ENCODE data around the gene PRKG1.

The PRKG1 gene

DNA sequence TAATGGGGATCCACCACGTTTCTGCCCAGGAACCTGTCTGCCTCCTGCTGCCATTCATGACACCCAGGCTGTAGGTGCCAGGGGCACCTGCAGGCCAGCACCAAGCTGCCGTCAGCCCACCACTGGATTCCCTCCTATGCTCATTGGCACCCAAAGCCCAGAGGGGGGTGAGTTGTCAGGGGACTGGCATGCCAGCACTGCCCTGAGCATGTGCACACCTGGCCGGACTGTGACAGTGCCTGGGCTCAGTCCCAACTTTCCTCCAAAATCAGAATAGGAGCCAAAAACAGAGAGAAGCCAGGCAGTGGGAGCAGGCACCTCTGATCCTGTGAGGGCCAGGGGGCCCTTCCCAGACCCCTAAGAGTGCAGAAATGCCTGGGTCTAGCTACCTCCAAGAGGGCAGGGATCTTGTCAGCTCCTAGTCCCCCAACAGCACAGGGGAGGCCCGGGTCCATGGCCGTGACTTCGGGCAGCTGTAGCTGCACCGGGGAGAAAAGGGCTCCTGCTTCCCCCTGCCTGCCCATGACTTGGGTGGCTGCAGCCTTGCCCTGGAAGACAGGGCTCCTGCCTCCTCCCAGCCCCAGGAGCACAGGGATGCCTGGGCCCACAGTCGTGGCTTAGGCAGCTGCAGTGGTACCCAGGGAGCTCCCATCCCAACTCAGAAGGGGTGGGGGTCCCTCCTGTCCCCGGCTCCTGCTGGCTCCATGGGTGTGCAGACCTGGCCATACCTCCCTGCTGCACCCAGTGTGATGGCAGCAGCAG, 990.0 kb downstream of the PRKG1 start:
- TF ChIP-seq TCF12 (IDR thresholded peaks at IDR 0.05; ENCODE audit: low read depth) (no peak), TEAD4 (IDR thresholded peaks at IDR 0.05) (no peak), FOXM1 (IDR thresholded peaks at IDR 0.05; ENCODE audit: borderline replicate concordance, low read depth) (no peak), CEBPB (IDR thresholded peaks at IDR 0.05) (no peak), YY1 (IDR thresholded peaks at IDR 0.05; ENCODE audit: low read depth) (no peak), CREB1 (IDR thresholded peaks at IDR 0.05; ENCODE audit: low read depth) (no peak), TAF1 (IDR thresholded peaks at IDR 0.05; ENCODE audit: low read depth) (no peak), ZBTB7A (IDR thresholded peaks at IDR 0.05; ENCODE audit: low read depth) (no peak), NFIC (IDR thresholded peaks at IDR 0.05) (no peak)
- TF ChIP-seq, protein P1, sequence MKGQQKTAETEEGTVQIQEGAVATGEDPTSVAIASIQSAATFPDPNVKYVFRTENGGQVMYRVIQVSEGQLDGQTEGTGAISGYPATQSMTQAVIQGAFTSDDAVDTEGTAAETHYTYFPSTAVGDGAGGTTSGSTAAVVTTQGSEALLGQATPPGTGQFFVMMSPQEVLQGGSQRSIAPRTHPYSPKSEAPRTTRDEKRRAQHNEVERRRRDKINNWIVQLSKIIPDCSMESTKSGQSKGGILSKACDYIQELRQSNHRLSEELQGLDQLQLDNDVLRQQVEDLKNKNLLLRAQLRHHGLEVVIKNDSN (IDR thresholded peaks at IDR 0.05): no peak
- TF ChIP-seq, protein P2, sequence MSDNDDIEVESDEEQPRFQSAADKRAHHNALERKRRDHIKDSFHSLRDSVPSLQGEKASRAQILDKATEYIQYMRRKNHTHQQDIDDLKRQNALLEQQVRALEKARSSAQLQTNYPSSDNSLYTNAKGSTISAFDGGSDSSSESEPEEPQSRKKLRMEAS (IDR thresholded peaks at IDR 0.05): no peak

DNA sequence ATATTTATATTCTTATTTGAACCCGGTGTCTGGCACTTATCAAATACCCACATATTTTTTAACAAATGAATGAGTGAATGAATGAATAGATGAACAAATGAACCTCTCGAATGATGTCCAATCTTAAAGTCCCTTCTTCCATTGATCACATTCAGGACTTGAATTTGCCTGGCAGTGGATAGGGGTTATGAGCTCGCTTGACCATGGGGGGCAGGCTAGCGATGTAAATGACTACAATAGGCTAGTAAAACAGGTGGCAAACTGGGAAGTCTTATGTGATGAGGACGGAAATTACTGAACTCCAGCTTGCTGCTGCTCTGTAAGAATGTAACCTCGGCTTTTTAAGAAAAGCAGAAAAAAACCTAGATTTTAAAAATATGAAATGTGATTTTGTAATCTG, 992.1 kb downstream of the PRKG1 start:
- no peak for TF ChIP-seq NFIC (IDR thresholded peaks at IDR 0.05)
- no peak for TF ChIP-seq EGR1 (IDR thresholded peaks at IDR 0.05)
- no peak for TF ChIP-seq TAF1 (IDR thresholded peaks at IDR 0.05; ENCODE audit: low read depth)
- TF ChIP-seq CEBPB (IDR thresholded peaks at IDR 0.05): no peak
- no peak for TF ChIP-seq TEAD4 (IDR thresholded peaks at IDR 0.05)
- TF ChIP-seq RAD21 (IDR thresholded peaks at IDR 0.05; ENCODE audit: low read depth): no peak

DNA sequence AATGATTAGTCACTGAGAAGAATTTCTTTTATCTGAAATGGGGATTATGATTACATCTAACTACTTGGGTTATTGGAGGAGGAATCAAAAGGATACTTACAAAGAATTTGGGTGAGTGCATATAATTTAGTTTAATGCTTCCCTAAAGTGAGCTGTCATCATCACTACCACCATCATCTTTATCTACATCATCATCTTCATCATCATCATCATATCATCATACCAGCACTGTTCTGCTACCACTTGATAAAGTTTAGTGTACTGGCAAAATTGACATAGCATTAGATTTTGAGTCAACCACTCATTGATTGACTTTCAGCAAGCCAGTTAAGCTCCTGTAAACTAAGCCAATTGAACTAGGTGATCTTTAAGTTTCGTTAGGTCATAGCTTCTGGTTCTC, 994.2 kb downstream of the PRKG1 start:
- TF ChIP-seq NFIC (IDR thresholded peaks at IDR 0.05) (no peak), FOXM1 (IDR thresholded peaks at IDR 0.05; ENCODE audit: borderline replicate concordance, low read depth) (no peak), CREB1 (IDR thresholded peaks at IDR 0.05; ENCODE audit: low read depth) (no peak), CEBPB (IDR thresholded peaks at IDR 0.05) (no peak), RAD21 (IDR thresholded peaks at IDR 0.05; ENCODE audit: low read depth) (no peak), ZBTB7A (IDR thresholded peaks at IDR 0.05; ENCODE audit: low read depth) (no peak), EGR1 (IDR thresholded peaks at IDR 0.05) (no peak), TCF12 (IDR thresholded peaks at IDR 0.05; ENCODE audit: low read depth) (no peak), EP300 (IDR thresholded peaks at IDR 0.05; ENCODE audit: borderline replicate concordance) (no peak)
- TF ChIP-seq, protein P1 (IDR thresholded peaks at IDR 0.05): no peak

DNA sequence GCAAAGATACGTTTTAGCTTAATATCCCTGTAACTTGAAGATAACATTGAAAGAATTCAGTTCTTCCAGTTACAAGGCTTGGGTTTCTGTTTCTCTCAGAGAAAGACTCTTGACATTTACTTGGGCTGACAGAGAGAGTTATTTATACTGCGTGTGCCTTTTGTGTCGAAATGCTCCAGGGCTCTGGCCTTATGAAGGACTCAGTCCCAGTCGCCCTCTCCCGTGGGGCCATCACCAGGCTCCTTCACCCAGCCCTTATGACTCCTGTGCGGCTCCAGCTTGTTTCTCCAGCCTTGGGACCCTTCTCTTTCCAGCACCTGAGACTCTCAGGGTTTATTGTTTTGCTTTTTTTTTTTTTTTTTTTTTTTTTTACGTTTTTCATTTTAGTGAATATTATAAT, 997.5 kb downstream of the PRKG1 start:
- TF ChIP-seq TEAD4 (IDR thresholded peaks at IDR 0.05) (no peak), ZBTB7A (IDR thresholded peaks at IDR 0.05; ENCODE audit: low read depth) (no peak), YY1 (IDR thresholded peaks at IDR 0.05; ENCODE audit: low read depth) (no peak), FOXM1 (IDR thresholded peaks at IDR 0.05; ENCODE audit: borderline replicate concordance, low read depth) (no peak), TCF12 (IDR thresholded peaks at IDR 0.05; ENCODE audit: low read depth) (no peak), EP300 (IDR thresholded peaks at IDR 0.05; ENCODE audit: borderline replicate concordance) (no peak), RAD21 (IDR thresholded peaks at IDR 0.05; ENCODE audit: low read depth) (no peak), NFIC (IDR thresholded peaks at IDR 0.05) (no peak), CEBPB (IDR thresholded peaks at IDR 0.05) (no peak), TAF1 (IDR thresholded peaks at IDR 0.05; ENCODE audit: low read depth) (no peak), EGR1 (IDR thresholded peaks at IDR 0.05) (no peak), CREB1 (IDR thresholded peaks at IDR 0.05; ENCODE audit: low read depth) (no peak)
- TF ChIP-seq, protein P1 (IDR thresholded peaks at IDR 0.05): no peak
- TF ChIP-seq, protein P3, sequence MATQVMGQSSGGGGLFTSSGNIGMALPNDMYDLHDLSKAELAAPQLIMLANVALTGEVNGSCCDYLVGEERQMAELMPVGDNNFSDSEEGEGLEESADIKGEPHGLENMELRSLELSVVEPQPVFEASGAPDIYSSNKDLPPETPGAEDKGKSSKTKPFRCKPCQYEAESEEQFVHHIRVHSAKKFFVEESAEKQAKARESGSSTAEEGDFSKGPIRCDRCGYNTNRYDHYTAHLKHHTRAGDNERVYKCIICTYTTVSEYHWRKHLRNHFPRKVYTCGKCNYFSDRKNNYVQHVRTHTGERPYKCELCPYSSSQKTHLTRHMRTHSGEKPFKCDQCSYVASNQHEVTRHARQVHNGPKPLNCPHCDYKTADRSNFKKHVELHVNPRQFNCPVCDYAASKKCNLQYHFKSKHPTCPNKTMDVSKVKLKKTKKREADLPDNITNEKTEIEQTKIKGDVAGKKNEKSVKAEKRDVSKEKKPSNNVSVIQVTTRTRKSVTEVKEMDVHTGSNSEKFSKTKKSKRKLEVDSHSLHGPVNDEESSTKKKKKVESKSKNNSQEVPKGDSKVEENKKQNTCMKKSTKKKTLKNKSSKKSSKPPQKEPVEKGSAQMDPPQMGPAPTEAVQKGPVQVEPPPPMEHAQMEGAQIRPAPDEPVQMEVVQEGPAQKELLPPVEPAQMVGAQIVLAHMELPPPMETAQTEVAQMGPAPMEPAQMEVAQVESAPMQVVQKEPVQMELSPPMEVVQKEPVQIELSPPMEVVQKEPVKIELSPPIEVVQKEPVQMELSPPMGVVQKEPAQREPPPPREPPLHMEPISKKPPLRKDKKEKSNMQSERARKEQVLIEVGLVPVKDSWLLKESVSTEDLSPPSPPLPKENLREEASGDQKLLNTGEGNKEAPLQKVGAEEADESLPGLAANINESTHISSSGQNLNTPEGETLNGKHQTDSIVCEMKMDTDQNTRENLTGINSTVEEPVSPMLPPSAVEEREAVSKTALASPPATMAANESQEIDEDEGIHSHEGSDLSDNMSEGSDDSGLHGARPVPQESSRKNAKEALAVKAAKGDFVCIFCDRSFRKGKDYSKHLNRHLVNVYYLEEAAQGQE (IDR thresholded peaks at IDR 0.05; ENCODE audit: low read depth): no peak

DNA sequence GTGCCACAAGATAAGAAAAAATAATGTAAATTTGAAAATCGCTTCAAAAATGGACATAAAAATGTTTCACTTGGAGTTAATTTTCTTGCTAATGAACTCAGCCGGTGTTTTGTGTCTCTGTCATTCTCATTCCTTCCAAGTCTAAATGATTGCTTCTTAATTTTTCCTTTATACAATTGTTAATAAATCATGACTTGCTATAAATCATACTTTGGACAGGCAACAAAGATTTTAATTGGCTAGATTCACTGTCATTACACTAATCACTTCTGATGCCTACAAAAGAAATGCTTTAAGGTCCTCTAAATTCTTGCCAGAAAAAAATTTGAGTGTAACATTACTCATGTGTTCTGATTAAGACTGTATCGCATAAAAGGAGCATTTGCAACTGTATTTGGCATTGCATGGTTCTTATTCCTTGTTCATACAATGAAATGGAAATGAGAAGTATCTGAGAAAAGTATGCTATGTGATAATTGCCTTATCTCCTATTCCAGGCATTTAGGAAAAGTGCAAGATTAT, 1000.3 kb downstream of the PRKG1 start:
- TF ChIP-seq NFIC (IDR thresholded peaks at IDR 0.05): no peak
- TF ChIP-seq, protein P3 (IDR thresholded peaks at IDR 0.05; ENCODE audit: low read depth): no peak
- no peak for TF ChIP-seq EGR1 (IDR thresholded peaks at IDR 0.05)
- no peak for TF ChIP-seq CREB1 (IDR thresholded peaks at IDR 0.05; ENCODE audit: low read depth)
- no peak for TF ChIP-seq EP300 (IDR thresholded peaks at IDR 0.05; ENCODE audit: borderline replicate concordance)
- TF ChIP-seq, protein P2 (IDR thresholded peaks at IDR 0.05): no peak
- TF ChIP-seq RAD21 (IDR thresholded peaks at IDR 0.05; ENCODE audit: low read depth): no peak
- no peak for TF ChIP-seq YY1 (IDR thresholded peaks at IDR 0.05; ENCODE audit: low read depth)
- no peak for TF ChIP-seq TEAD4 (IDR thresholded peaks at IDR 0.05)
- TF ChIP-seq TAF1 (IDR thresholded peaks at IDR 0.05; ENCODE audit: low read depth): no peak
- no peak for TF ChIP-seq FOXM1 (IDR thresholded peaks at IDR 0.05; ENCODE audit: borderline replicate concordance, low read depth)

Data from Ishikawa (cell line).